ENCODE data around the gene PTPRJ.

DNA sequence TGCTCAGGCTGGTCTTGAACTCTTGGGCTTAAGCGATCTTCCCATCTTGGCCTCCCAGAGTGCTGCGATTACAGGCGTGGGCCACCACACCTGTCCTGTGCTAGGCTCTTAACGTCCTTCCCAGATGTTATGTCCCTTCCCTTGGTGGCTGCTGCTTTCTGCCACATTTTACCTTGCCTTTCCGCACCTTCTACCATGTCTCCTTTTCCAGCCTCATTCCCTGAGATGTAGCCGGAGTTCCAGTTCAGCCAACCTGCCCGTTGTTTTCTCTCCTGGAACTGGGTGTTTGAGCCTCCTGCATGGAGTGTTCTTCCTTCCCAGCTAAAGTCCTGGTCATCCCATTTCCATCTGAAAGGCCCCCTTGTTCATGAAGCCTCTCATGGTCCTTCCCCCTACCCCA is 95.3 kb downstream of the PTPRJ start:
- TF ChIP-seq, protein P1, sequence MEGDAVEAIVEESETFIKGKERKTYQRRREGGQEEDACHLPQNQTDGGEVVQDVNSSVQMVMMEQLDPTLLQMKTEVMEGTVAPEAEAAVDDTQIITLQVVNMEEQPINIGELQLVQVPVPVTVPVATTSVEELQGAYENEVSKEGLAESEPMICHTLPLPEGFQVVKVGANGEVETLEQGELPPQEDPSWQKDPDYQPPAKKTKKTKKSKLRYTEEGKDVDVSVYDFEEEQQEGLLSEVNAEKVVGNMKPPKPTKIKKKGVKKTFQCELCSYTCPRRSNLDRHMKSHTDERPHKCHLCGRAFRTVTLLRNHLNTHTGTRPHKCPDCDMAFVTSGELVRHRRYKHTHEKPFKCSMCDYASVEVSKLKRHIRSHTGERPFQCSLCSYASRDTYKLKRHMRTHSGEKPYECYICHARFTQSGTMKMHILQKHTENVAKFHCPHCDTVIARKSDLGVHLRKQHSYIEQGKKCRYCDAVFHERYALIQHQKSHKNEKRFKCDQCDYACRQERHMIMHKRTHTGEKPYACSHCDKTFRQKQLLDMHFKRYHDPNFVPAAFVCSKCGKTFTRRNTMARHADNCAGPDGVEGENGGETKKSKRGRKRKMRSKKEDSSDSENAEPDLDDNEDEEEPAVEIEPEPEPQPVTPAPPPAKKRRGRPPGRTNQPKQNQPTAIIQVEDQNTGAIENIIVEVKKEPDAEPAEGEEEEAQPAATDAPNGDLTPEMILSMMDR (IDR thresholded peaks at IDR 0.05), result no peak
- no peak for TF ChIP-seq EP300 (IDR thresholded peaks at IDR 0.05)

Data from sigmoid colon (tissue), 4 donors.